A549 (cell line): ENCODE data around the gene ELOB. TPM values are rescaled to one million over a fixed set of nuclear protein-coding genes. Genes with fewer than 3 reads are reported as not detected.
A peak's percentile ranks its signal among the peaks of the same experiment; 100 is the strongest.

Experiments
- ATAC-seq, 2 experiments: fragments of 200-7000 bp in 1 of 2; fragments of >200 bp in 1 of 2; cut with Nextera tagmentation in 1 of 2; cut with Tn5 transposase in 1 of 2; 3 replicates each; pipeline versions ENCODE4 v1.8.0 to v1.9.1; 2018 to 2020; ENCODE audit warnings: mild to moderate bottlenecking in 1 of 2, moderate library complexity in 1 of 2
- CTCF ChIA-PET: fragments of 300-600 bp; sonication (Branson Sonifier 250); formaldehyde crosslinking; extraction: SDS; loops from one replicate; lab custom pipeline; 2021; ENCODE audit warnings: antibody characterized with exemption, inconsistent platforms; lab: Yijun Ruan, JAX
- POLR2A ChIA-PET: fragments of 350-600 bp; formaldehyde crosslinking; extraction: SDS; loops from one replicate; lab custom pipeline; 2021; ENCODE audit warnings: antibody characterized with exemption, inconsistent platforms; lab: Yijun Ruan, JAX
- DNase-seq, 2 experiments: peaks; one replicate each; pipeline versions ENCODE4 v3.0.0 to v3.0.0-alpha.2; 2011 to 2016; ENCODE audit warnings: low read depth in 1 of 2, low spot score in 1 of 2
- FAIRE-seq: peaks from 2 replicates; lab custom pipeline; 2011; peaks lifted over from hg19 to GRCh38; lab: Jason Lieb, UNC
- H3K27ac ChIP-seq, 2 experiments: fragments of >200 bp; sonication (Bioruptor Twin); formaldehyde crosslinking; 3 replicates each; pipeline ENCODE4 v1.5.1; 2016 to 2017
- H3K4me1 ChIP-seq: fragments of >200 bp; sonication (Bioruptor Twin); formaldehyde crosslinking; 3 replicates; pipeline ENCODE4 v1.6.1; 2016
- H3K4me2 ChIP-seq: fragments of >200 bp; sonication (Bioruptor Twin); formaldehyde crosslinking; 3 replicates; pipeline ENCODE4 v1.6.1; 2016
- H3K4me3 ChIP-seq: fragments of >200 bp; sonication (Bioruptor Twin); formaldehyde crosslinking; 3 replicates; pipeline ENCODE4 v1.5.1; 2016
- H3K9me3 ChIP-seq: fragments of >200 bp; sonication (Bioruptor Twin); formaldehyde crosslinking; 3 replicates; pipeline ENCODE4 v1.6.1; 2016
- ATOH8 ChIP-seq: fragments of 250-450 bp; sonication (Bioruptor Pico); IDR thresholded peaks from 2 replicates; pipeline ENCODE4 v1.5.0; 2020; ENCODE audit warnings: low read depth, mild to moderate bottlenecking, moderate library complexity
- BCL3 ChIP-seq: fragments of >200 bp; sonication (Bioruptor Twin); formaldehyde crosslinking; IDR thresholded peaks from 3 replicates; pipeline ENCODE4 v1.6.1; 2016
- BHLHE40 ChIP-seq: IDR thresholded peaks from 2 replicates; pipeline ENCODE4 v1.6.1; 2012; ENCODE audit warnings: low read depth, low read length, inconsistent platforms
- CBX2 ChIP-seq: fragments of 200-600 bp; sonication (generic); IDR thresholded peaks from 2 replicates; pipeline ENCODE4 v1.6.1; 2016; ENCODE audit warnings: low read depth, mild to moderate bottlenecking, borderline replicate concordance
- EHF ChIP-seq: fragments of 250-450 bp; sonication (Bioruptor Pico); IDR thresholded peaks from 2 replicates; pipeline ENCODE4 v1.5.0; 2020; ENCODE audit warnings: mild to moderate bottlenecking
- FOSL2 ChIP-seq, 2 experiments: fragments of 450-650 bp in 1 of 2; fragments of >200 bp in 1 of 2; sonication (Bioruptor Twin) in 1 of 2; formaldehyde crosslinking; IDR thresholded peaks; 2 replicates each; pipeline versions ENCODE4 v1.5.0 to v1.6.1; 2016 to 2020; ENCODE audit warnings: mild to moderate bottlenecking in 1 of 2, moderate library complexity in 1 of 2
- FOXS1 ChIP-seq: fragments of 250-450 bp; sonication (Bioruptor Pico); IDR thresholded peaks from 2 replicates; pipeline ENCODE4 v1.5.0; 2020; ENCODE audit warnings: mild to moderate bottlenecking, moderate library complexity
- GATA3 ChIP-seq: IDR thresholded peaks from 2 replicates; pipeline ENCODE4 v1.6.1; 2012; ENCODE audit warnings: borderline replicate concordance
- HEYL ChIP-seq: fragments of 250-450 bp; sonication (Bioruptor Pico); IDR thresholded peaks from 2 replicates; pipeline ENCODE4 v1.8.0; 2021; ENCODE audit warnings: mild to moderate bottlenecking, moderate library complexity
- HMGXB4 ChIP-seq: fragments of 250-450 bp; sonication (Bioruptor Pico); IDR thresholded peaks from 2 replicates; pipeline ENCODE4 v1.5.0; 2021; ENCODE audit warnings: mild to moderate bottlenecking, moderate library complexity, borderline replicate concordance
- HOXA7 ChIP-seq: fragments of 250-450 bp; sonication (Bioruptor Pico); IDR thresholded peaks from 2 replicates; pipeline ENCODE4 v1.5.0; 2020; ENCODE audit warnings: mild to moderate bottlenecking, moderate library complexity
- MAFK ChIP-seq: fragments of 450-650 bp; IDR thresholded peaks from 2 replicates; pipeline ENCODE4 v1.6.1; 2014; ENCODE audit not compliant: partially characterized antibody
- MAX ChIP-seq: IDR thresholded peaks from 2 replicates; pipeline ENCODE4 v1.6.1; 2012
- MAZ ChIP-seq: fragments of 150-350 bp; IDR thresholded peaks from 2 replicates; pipeline ENCODE4 v1.6.1; 2014; ENCODE audit warnings: antibody characterized with exemption, low read depth, low read length, borderline replicate concordance
- NFE2L2 ChIP-seq: fragments of 150-350 bp; conservative IDR thresholded peaks from 2 replicates; pipeline ENCODE4 v1.6.1; 2014; ENCODE audit warnings: low read length
- NR3C1 ChIP-seq: fragments of >200 bp; sonication (Bioruptor Twin); formaldehyde crosslinking; IDR thresholded peaks from 3 replicates; pipeline ENCODE4 v1.6.1; 2017
- RAD21 ChIP-seq, 2 experiments: fragments of >200 bp in 1 of 2; sonication (Bioruptor Twin) in 1 of 2; formaldehyde crosslinking in 1 of 2; IDR thresholded peaks in 1 of 2; conservative IDR thresholded peaks in 1 of 2; 2 replicates in 1 of 2; 3 replicates in 1 of 2; pipeline ENCODE4 v1.6.1; 2012 to 2018; ENCODE audit warnings: inconsistent platforms in 1 of 2
- RARB ChIP-seq: fragments of 250-450 bp; sonication (Bioruptor Pico); IDR thresholded peaks from 2 replicates; pipeline ENCODE4 v1.8.0; 2021; ENCODE audit warnings: mild to moderate bottlenecking, moderate library complexity
- RCOR1 ChIP-seq: fragments of 150-350 bp; IDR thresholded peaks from 2 replicates; pipeline ENCODE4 v1.6.1; 2014; ENCODE audit warnings: antibody characterized with exemption, low read length, low read depth
- RFX5 ChIP-seq: fragments of 450-650 bp; IDR thresholded peaks from 2 replicates; pipeline ENCODE4 v1.7.1; 2014; ENCODE audit warnings: antibody characterized with exemption, mild to moderate bottlenecking, moderate library complexity
- SMC3 ChIP-seq: fragments of >200 bp; sonication (Bioruptor Twin); formaldehyde crosslinking; IDR thresholded peaks from 3 replicates; pipeline ENCODE4 v1.6.1; 2018; ENCODE audit warnings: inconsistent platforms
- SREBF2 ChIP-seq: fragments of 450-650 bp; IDR thresholded peaks from 2 replicates; pipeline ENCODE4 v1.6.1; 2014; ENCODE audit warnings: mild to moderate bottlenecking, moderate library complexity
- TFCP2L1 ChIP-seq: fragments of 250-450 bp; sonication (Bioruptor Pico); IDR thresholded peaks from 2 replicates; pipeline ENCODE4 v1.5.0; 2021; ENCODE audit warnings: mild to moderate bottlenecking
- USF2 ChIP-seq: fragments of 450-650 bp; IDR thresholded peaks from 2 replicates; pipeline ENCODE4 v1.6.1; 2014; ENCODE audit warnings: antibody characterized with exemption
- ZC3H11A ChIP-seq: fragments of 450-650 bp; IDR thresholded peaks from 2 replicates; pipeline ENCODE4 v1.6.1; 2014; ENCODE audit warnings: antibody characterized with exemption, mild to moderate bottlenecking
- ZFP36 ChIP-seq: fragments of 450-650 bp; IDR thresholded peaks from 2 replicates; pipeline ENCODE4 v1.6.1; 2014; ENCODE audit warnings: borderline replicate concordance; ENCODE audit not compliant: partially characterized antibody
- WGBS: methylation state at CpG from one replicate; pipeline ENCODE4 v1.1.6; 2017; ENCODE audit errors: missing lambda C conversion rate; 5-methylcytosine and 5-hydroxymethylcytosine counted together
- polyA plus RNA-seq, 4 experiments: library from polyadenylated mRNA; depleted of rRNA in 3 of 4; stranded (reverse); fragments of >200 nt; fragmentation: RNase III in 1 of 4; extraction: RNeasy Plus Mini Kit Qiagen cat#74134 plus additional on column Dnase treatment in 1 of 4; gene quantifications; 2 replicates in 3 of 4; 3 replicates in 1 of 4; pipeline ENCODE4 v1.2.3, GENCODE V29; 2011 to 2017

Gene ELOB
- polyA plus RNA-seq, 2 of the 4 experiments (the other 2 are of a cell fraction) = 136 to 494 TPM

GRCh38 chr16:2739625-2740430 lies 37.3 kb downstream of the ELOB start:
- Histone ChIP-seq H3K4me1 (no peaks in the 10 kb centered on the region), H3K4me3 (no peak overlapping the region), H3K4me2 (no peak overlapping the region), H3K27ac (peak overlapping the region in 1 of 2 experiments; percentile 54; a peak in 4 of 6 replicates), H3K9me3 (no peaks in the 10 kb centered on the region)
- DNase-seq = no peak
- WGBS = 84% methylated on average over 6 of the region's 8 CpGs
- ATAC-seq = no peak; a peak in 1 of 6 replicates
- ChIA-PET POLR2A (interaction anchor here (0.5 kb wide), 1 partner anchor 224 kb away, joined by 3 read pairs; no protein-coding TSS in a partner anchor), CTCF (interaction anchor here (0.6 to 3.3 kb wide), 5 partner anchors 10 to 187 kb away, joined by 3 to 12 read pairs (median 5); partner anchors contain the start of gene SRRM2)
- TF ChIP-seq HEYL (CRISPR knock-in tag) = no peak
- no peak for TF ChIP-seq ATOH8 (CRISPR knock-in tag)
- TF ChIP-seq RARB (CRISPR knock-in tag) = no peak
- no peak for TF ChIP-seq SMC3
- FAIRE-seq = no peak

GRCh38 chr16:2738615-2739014 lies 38.5 kb downstream of the ELOB start:
- Histone ChIP-seq H3K27ac (0 out of 6 replicates have a peak overlapping the region, but pooled peaks of 1 of the 2 experiments have one; percentile 8), H3K4me2 (no peak overlapping the region)
- ATAC-seq (no peak; a peak in 1 of 6 replicates), FAIRE-seq (no peak), DNase-seq (no peak)
- no peak for TF ChIP-seq EHF (CRISPR knock-in tag)
- no peak for TF ChIP-seq HOXA7 (CRISPR knock-in tag)
- no peak for TF ChIP-seq CBX2
- TF ChIP-seq RCOR1 = no peak
- TF ChIP-seq USF2 = no peak
- no peak for TF ChIP-seq HEYL (CRISPR knock-in tag)
- TF ChIP-seq TFCP2L1 (CRISPR knock-in tag) = no peak
- TF ChIP-seq ZC3H11A = no peak
- TF ChIP-seq MAX = no peak
- TF ChIP-seq RFX5 = no peak
- no peak for TF ChIP-seq NR3C1
- TF ChIP-seq BCL3 = no peak
- TF ChIP-seq, all 56 proteins: peak for 0
- CTCF ChIA-PET = interaction anchor here (0.6 to 3.3 kb wide), 2 partner anchors 11 to 100 kb away, joined by 3 to 12 read pairs; no protein-coding TSS in a partner anchor
- WGBS = 78% methylated on average over 3 of the region's 5 CpGs
- Histone ChIP-seq H3K4me3 (no peak overlapping the region), H3K9me3 (no peaks in the 10 kb centered on the region), H3K4me1 (no peaks in the 10 kb centered on the region)
- POLR2A ChIA-PET = no interaction called here

- no peak overlapping the region for H3K27ac ChIP-seq
- H3K4me3 ChIP-seq = no peak overlapping the region
- no peak for TF ChIP-seq MAFK
- no peak for TF ChIP-seq HMGXB4
- TF ChIP-seq SMC3 = no peak
- TF ChIP-seq ZFP36 = no peak
- TF ChIP-seq NFE2L2 = no peak
- no peak for TF ChIP-seq SREBF2
- TF ChIP-seq MAZ = no peak
- TF ChIP-seq FOSL2 (IDR thresholded peaks at IDR 0.05) = no peak
- TF ChIP-seq FOSL2 (CRISPR knock-in tag; IDR thresholded peaks at IDR 0.05) = no peak
- no peak for TF ChIP-seq RAD21 (conservative IDR thresholded peaks at IDR 0.05 in 1 of 2, IDR thresholded peaks at IDR 0.05 in 1 of 2)
- no peak for TF ChIP-seq NR3C1
- TF ChIP-seq GATA3 = no peak
- TF ChIP-seq BHLHE40 = no peak
- TF ChIP-seq FOXS1 (CRISPR knock-in tag) = no peak
- no peaks in the 10 kb centered on the region for H3K9me3 ChIP-seq
- H3K4me2 ChIP-seq = no peak overlapping the region
- no peaks in the 10 kb centered on the region for H3K4me1 ChIP-seq
- WGBS = 69% methylated on average over 7 of the region's 7 CpGs
- DNase-seq = no peak
- CTCF ChIA-PET = interaction anchor here (0.6 to 3.3 kb wide), 3 partner anchors 11 to 189 kb away, joined by 3 to 12 read pairs (median 3); no protein-coding TSS in a partner anchor
- ATAC-seq = no peak
- POLR2A ChIA-PET = no interaction called here
- FAIRE-seq = no peak
Observed at GRCh38 chr16:2737895-2738418, 39.1 kb downstream of the ELOB start.
